H1 (cell line): ENCODE data around the gene NFATC1.
"Not testable (repeated sequence)": the region's sequence is repeated elsewhere in the genome, so short reads cannot be mapped to it uniquely, and the experiment has no call there.

Experiments
- GABPA ChIP-seq: IDR thresholded peaks from 2 replicates; pipeline ENCODE4 v1.6.1; 2011; ENCODE audit warnings: mild to moderate bottlenecking, low read length, moderate library complexity, borderline replicate concordance; ENCODE audit not compliant: insufficient read depth
- POLR2AphosphoS5 ChIP-seq: IDR thresholded peaks from 2 replicates; pipeline ENCODE4 v1.6.1; 2011; ENCODE audit warnings: low read depth, low read length
- TF ChIP-seq, protein P1 (sequence below), 3 experiments: IDR thresholded peaks; 1 replicate in 2 of 3; 2 replicates in 1 of 3; pipeline versions ENCODE4 v1.5.1 to v1.6.1; 2011; ENCODE audit warnings: low read length in 3 of 3, mild to moderate bottlenecking in 3 of 3, inconsistent platforms in 2 of 3, low read depth in 1 of 3, moderate library complexity in 1 of 3; ENCODE audit not compliant: insufficient read depth in 1 of 3; ENCODE audit errors: control extremely low read depth in 1 of 3

DNA sequence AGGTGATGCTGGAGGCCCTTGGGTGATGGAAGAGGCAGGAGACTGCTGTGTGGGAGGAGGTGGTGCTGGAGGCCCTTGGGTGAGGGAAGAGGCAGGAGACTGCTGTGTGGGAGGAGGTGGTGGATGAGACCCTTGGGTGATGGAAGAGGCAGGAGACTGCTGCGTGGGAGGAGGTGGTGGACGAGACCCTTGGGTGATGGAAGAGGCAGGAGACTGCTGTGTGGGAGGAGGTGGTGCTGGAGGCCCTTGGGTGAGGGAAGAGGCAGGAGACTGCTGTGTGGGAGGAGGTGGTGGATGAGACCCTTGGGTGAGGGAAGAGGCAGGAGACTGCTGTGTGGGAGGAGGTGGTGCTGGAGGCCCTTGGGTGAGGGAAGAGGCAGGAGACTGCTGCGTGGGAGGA, 109.7 kb downstream of the NFATC1 start:
- TF ChIP-seq POLR2AphosphoS5, GABPA: not testable (repeated sequence)
- TF ChIP-seq, protein P1, sequence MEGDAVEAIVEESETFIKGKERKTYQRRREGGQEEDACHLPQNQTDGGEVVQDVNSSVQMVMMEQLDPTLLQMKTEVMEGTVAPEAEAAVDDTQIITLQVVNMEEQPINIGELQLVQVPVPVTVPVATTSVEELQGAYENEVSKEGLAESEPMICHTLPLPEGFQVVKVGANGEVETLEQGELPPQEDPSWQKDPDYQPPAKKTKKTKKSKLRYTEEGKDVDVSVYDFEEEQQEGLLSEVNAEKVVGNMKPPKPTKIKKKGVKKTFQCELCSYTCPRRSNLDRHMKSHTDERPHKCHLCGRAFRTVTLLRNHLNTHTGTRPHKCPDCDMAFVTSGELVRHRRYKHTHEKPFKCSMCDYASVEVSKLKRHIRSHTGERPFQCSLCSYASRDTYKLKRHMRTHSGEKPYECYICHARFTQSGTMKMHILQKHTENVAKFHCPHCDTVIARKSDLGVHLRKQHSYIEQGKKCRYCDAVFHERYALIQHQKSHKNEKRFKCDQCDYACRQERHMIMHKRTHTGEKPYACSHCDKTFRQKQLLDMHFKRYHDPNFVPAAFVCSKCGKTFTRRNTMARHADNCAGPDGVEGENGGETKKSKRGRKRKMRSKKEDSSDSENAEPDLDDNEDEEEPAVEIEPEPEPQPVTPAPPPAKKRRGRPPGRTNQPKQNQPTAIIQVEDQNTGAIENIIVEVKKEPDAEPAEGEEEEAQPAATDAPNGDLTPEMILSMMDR (IDR thresholded peaks at IDR 0.05; ENCODE audit: control extremely low read depth in 1 of 3, insufficient read depth in 1 of 3, low read depth in 1 of 3, low read length in 3 of 3), result not testable (repeated sequence)
